OCI-LY3 (cell line): ENCODE data around the gene CRHR2.

ENCODE experiments used
- H2AFZ ChIP-seq: fragments of 200-600, 300-600 bp; shearing (Covaris generic); 2 replicates; pipeline ENCODE4 v1.6.0; 2014; ENCODE audit warnings: antibody characterized with exemption, low read depth, low read length
- H3K27ac ChIP-seq: fragments of 200-600, 300-600 bp; sonication (generic); 2 replicates; pipeline ENCODE4 v1.5.1; 2014; ENCODE audit warnings: mild to moderate bottlenecking, low read length, moderate library complexity, mixed read lengths
- H3K27me3 ChIP-seq: fragments of 200-600, 300-600 bp; sonication (generic); 2 replicates; pipeline ENCODE4 v1.6.1; 2014; ENCODE audit warnings: low read depth, low read length, mixed read lengths
- H3K36me3 ChIP-seq: fragments of 200-600, 300-600 bp; sonication (generic); replicated peaks from 2 replicates; pipeline ENCODE3; 2014; ENCODE audit warnings: low read depth, low read length, mixed read lengths
- H3K4me1 ChIP-seq: fragments of 300-600, 200-600 bp; sonication (generic); 2 replicates; pipeline ENCODE4 v1.6.1; 2014; ENCODE audit warnings: low read length, mixed read lengths
- H3K4me2 ChIP-seq: fragments of 200-600, 300-600 bp; sonication (generic); 2 replicates; pipeline ENCODE4 v1.6.1; 2014; ENCODE audit warnings: low read length, mixed read lengths
- H3K4me3 ChIP-seq: fragments of 300-600, 200-600 bp; sonication (generic); 2 replicates; pipeline ENCODE4 v1.5.1; 2014; ENCODE audit warnings: antibody characterized with exemption, mild to moderate bottlenecking, low read length, moderate library complexity
- H3K79me2 ChIP-seq: fragments of 300-600, 200-600 bp; shearing (Covaris generic); 2 replicates; pipeline ENCODE4 v1.6.1; 2014; ENCODE audit warnings: mild to moderate bottlenecking, low read length, mixed read lengths
- H3K9ac ChIP-seq: fragments of 300-600, 200-600 bp; shearing (Covaris generic); 2 replicates; pipeline ENCODE4 v1.6.0; 2014; ENCODE audit warnings: mild to moderate bottlenecking, low read length, moderate library complexity
- H3K9me3 ChIP-seq: fragments of 200-600, 300-600 bp; shearing (Covaris generic); 2 replicates; pipeline ENCODE4 v1.6.1; 2014; ENCODE audit warnings: low read length, mixed read lengths; ENCODE audit not compliant: insufficient read depth
- H4K20me1 ChIP-seq: fragments of 200-600, 300-600 bp; sonication (generic); 2 replicates; pipeline ENCODE4 v1.6.1; 2016; ENCODE audit warnings: low read length, mixed read lengths; ENCODE audit not compliant: insufficient read depth
- CTCF ChIP-seq: fragments of 200-600, 300-600 bp; sonication (generic); IDR thresholded peaks from 2 replicates; pipeline ENCODE4 v1.5.1; 2014; ENCODE audit warnings: antibody characterized with exemption, low read length, low read depth
- EZH2phosphoT487 ChIP-seq: fragments of 200-600 bp; shearing (Covaris generic); IDR thresholded peaks from 2 replicates; pipeline ENCODE4 v1.6.1; 2018; ENCODE audit warnings: antibody characterized with exemption, mixed run types, low read depth

The CRHR2 gene

GRCh38 chr7:30709549-30709948 lies 27.3 kb upstream of the CRHR2 start:
- H3K27ac ChIP-seq = no peak overlapping the region
- H3K4me1 ChIP-seq = no peaks in the 10 kb centered on the region
- no peaks in the 10 kb centered on the region for H3K36me3 ChIP-seq
- no peaks in the 10 kb centered on the region for H3K9me3 ChIP-seq
- no peaks in the 10 kb centered on the region for H4K20me1 ChIP-seq
- H3K79me2 ChIP-seq = no peaks in the 10 kb centered on the region
- no peak overlapping the region for H3K4me3 ChIP-seq
- H3K27me3 ChIP-seq = no peaks in the 10 kb centered on the region
- H3K4me2 ChIP-seq = no peak overlapping the region
- TF ChIP-seq CTCF (no peak), EZH2phosphoT487 (no peak)
- no peak overlapping the region for H2AFZ ChIP-seq
- H3K9ac ChIP-seq = no peak overlapping the region

- no peaks in the 10 kb centered on the region for H3K4me1 ChIP-seq
- H3K79me2 ChIP-seq = no peaks in the 10 kb centered on the region
- no peak overlapping the region for H2AFZ ChIP-seq
- no peaks in the 10 kb centered on the region for H4K20me1 ChIP-seq
- H3K27ac ChIP-seq = no peak overlapping the region
- H3K4me3 ChIP-seq = no peak overlapping the region
- no peaks in the 10 kb centered on the region for H3K9me3 ChIP-seq
- TF ChIP-seq CTCF (no peak), EZH2phosphoT487 (no peak)
- no peak overlapping the region for H3K4me2 ChIP-seq
- no peaks in the 10 kb centered on the region for H3K27me3 ChIP-seq
- no peaks in the 10 kb centered on the region for H3K36me3 ChIP-seq
- H3K9ac ChIP-seq = no peak overlapping the region
Measured at GRCh38 chr7:30708983-30709382, 26.7 kb upstream of the CRHR2 start.

- TF ChIP-seq EZH2phosphoT487 (no peak), CTCF (no peak)
Measured at GRCh38 chr7:30708412-30708811, 26.2 kb upstream of the CRHR2 start.

GRCh38 chr7:30707391-30708357 lies 25.4 kb upstream of the CRHR2 start:
- Histone ChIP-seq H3K36me3 (no peaks in the 10 kb centered on the region), H3K79me2 (no peaks in the 10 kb centered on the region), H3K27ac (no peak overlapping the region), H3K4me3 (no peak overlapping the region), H2AFZ (no peak overlapping the region), H4K20me1 (no peaks in the 10 kb centered on the region), H3K9ac (no peak overlapping the region), H3K4me1 (no peaks in the 10 kb centered on the region), H3K4me2 (no peak overlapping the region), H3K27me3 (no peaks in the 10 kb centered on the region), H3K9me3 (no peaks in the 10 kb centered on the region)
- TF ChIP-seq EZH2phosphoT487 (no peak), CTCF (no peak)

More at GRCh38 chr7:30708412-30708811, 26.2 kb upstream of the CRHR2 start:
- no peak overlapping the region for H3K4me3 ChIP-seq
- H3K36me3 ChIP-seq = no peaks in the 10 kb centered on the region
- H2AFZ ChIP-seq = no peak overlapping the region
- no peaks in the 10 kb centered on the region for H3K4me1 ChIP-seq
- no peaks in the 10 kb centered on the region for H3K79me2 ChIP-seq
- H3K9ac ChIP-seq = no peak overlapping the region
- no peak overlapping the region for H3K27ac ChIP-seq
- H4K20me1 ChIP-seq = no peaks in the 10 kb centered on the region
- H3K9me3 ChIP-seq = no peaks in the 10 kb centered on the region
- H3K4me2 ChIP-seq = no peak overlapping the region
- no peaks in the 10 kb centered on the region for H3K27me3 ChIP-seq
